ENCODE data around the gene MAP4K5. TPM values are rescaled to one million over a fixed set of nuclear protein-coding genes. Genes with fewer than 3 reads are reported as not detected.
"Not testable (repeated sequence)": the region's sequence is repeated elsewhere in the genome, so short reads cannot be mapped to it uniquely, and the experiment has no call there.

MAP4K5 gene
- polyA plus RNA-seq, 3 donors, result 5.0 to 9.1 (median 7.7) TPM

DNA sequence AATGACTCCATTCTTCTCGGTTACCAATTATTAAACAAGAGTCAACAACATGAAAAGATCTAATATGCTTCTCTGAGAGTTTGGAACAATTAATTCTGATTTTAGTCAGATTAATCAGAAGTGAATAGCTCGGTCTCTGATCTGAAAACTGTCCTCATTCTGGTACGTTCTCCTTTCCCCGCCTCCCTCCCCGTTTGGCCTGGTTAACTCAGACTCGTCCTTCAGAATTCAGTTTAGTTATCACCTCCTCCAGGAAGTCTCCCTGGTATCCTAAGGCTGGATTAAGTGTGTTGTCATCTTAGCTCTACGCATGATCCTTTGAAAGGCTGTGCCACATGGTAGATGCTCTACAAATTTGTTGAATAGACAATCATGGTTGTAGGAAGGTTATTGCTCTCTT is 22.2 kb downstream of the MAP4K5 start:
- no peak overlapping the region for H3K4me3 Mint-ChIP-seq
- WGBS (ENCODE audit: insufficient coverage), result 100% methylated on average over 1 of the region's 7 CpGs
- Histone ChIP-seq H3K79me2 (ENCODE audit: insufficient read depth, low read length) (peaks cover 62% of the 10 kb centered on the region), H3K27me3 (ENCODE audit: control insufficient read depth in 2 of 2, insufficient read depth in 2 of 2, low read length in 2 of 2) (no peaks in the 10 kb centered on the region), H3K9me3 (replicated peaks in 1 of 2; ENCODE audit: control insufficient read depth in 1 of 2, insufficient read depth in 1 of 2, low read length in 2 of 2) (no peaks in the 10 kb centered on the region), H4K20me1 (ENCODE audit: insufficient read depth, low read length) (peaks cover 8% of the 10 kb centered on the region), H3K4me2 (replicated peaks; ENCODE audit: extremely low read depth, low read length, poor library complexity, severe bottlenecking) (no peak overlapping the region), H3K9ac (ENCODE audit: insufficient read depth, low read length, poor library complexity, severe bottlenecking) (no peak overlapping the region), H3K4me3 (replicated peaks in 1 of 3; ENCODE audit: low read depth in 2 of 3, low read length in 3 of 3) (no peak overlapping the region), H2AFZ (ENCODE audit: insufficient read depth, low read depth, low read length, poor library complexity, severe bottlenecking) (no peak overlapping the region), H3K4me1 (ENCODE audit: control insufficient read depth in 1 of 2, insufficient read depth in 2 of 2, low read length in 2 of 2) (no peaks in the 10 kb centered on the region), H3K27ac (ENCODE audit: low read depth in 1 of 2, low read length in 2 of 2) (no peak overlapping the region), H3K36me3 (replicated peaks in 1 of 2; ENCODE audit: control insufficient read depth in 1 of 2, insufficient read depth in 2 of 2, low read length in 2 of 2) (no peaks in the 10 kb centered on the region)
- H3K36me3 Mint-ChIP-seq, result peaks cover 3 to 6% of the 10 kb centered on the region in 2 donors
- H3K4me1 Mint-ChIP-seq, result no peaks in the 10 kb centered on the region
- TF ChIP-seq, protein P1, sequence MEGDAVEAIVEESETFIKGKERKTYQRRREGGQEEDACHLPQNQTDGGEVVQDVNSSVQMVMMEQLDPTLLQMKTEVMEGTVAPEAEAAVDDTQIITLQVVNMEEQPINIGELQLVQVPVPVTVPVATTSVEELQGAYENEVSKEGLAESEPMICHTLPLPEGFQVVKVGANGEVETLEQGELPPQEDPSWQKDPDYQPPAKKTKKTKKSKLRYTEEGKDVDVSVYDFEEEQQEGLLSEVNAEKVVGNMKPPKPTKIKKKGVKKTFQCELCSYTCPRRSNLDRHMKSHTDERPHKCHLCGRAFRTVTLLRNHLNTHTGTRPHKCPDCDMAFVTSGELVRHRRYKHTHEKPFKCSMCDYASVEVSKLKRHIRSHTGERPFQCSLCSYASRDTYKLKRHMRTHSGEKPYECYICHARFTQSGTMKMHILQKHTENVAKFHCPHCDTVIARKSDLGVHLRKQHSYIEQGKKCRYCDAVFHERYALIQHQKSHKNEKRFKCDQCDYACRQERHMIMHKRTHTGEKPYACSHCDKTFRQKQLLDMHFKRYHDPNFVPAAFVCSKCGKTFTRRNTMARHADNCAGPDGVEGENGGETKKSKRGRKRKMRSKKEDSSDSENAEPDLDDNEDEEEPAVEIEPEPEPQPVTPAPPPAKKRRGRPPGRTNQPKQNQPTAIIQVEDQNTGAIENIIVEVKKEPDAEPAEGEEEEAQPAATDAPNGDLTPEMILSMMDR (IDR thresholded peaks at IDR 0.05), result no peak
- no peak for DNase-seq
- intact Hi-C loops (cut with micrococcal nuclease), result no loop called here
- H3K9me3 Mint-ChIP-seq, result peaks cover 0 to 3% (median 0%) of the 10 kb centered on the region in 7 donors
- no peak overlapping the region for H3K27ac Mint-ChIP-seq
- H3K27me3 Mint-ChIP-seq (ENCODE audit: low read depth in 3 of 3), result peaks cover 0 to 2% (median 0%) of the 10 kb centered on the region in 3 donors

DNA sequence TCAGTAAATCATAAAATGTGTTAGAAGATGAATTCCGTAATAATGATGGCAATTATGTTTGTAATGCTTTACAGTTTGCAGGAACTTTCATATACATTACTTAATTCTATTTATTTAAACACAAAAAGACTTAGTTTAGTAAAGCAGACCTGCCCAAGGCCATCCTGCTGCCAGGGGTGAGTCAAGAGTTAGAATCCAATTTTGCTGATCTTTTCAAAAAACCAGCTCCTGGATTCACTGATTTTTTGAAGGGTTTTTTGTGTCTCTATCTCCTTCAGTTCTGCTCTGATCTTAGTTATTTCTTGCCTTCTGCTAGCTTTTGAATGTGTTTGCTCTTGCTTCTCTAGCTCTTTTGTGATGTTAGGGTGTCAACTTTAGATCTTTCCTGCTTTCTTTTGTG is 25.3 kb downstream of the MAP4K5 start:
- H3K9me3 Mint-ChIP-seq; H3K27ac ChIP-seq (ENCODE audit: low read depth in 1 of 2, low read length in 2 of 2); DNase-seq; H3K9me3 ChIP-seq (replicated peaks in 1 of 2; ENCODE audit: control insufficient read depth in 1 of 2, insufficient read depth in 1 of 2, low read length in 2 of 2); H2AFZ ChIP-seq (ENCODE audit: insufficient read depth, low read depth, low read length, poor library complexity, severe bottlenecking); H3K4me1 Mint-ChIP-seq; H3K27me3 ChIP-seq (ENCODE audit: control insufficient read depth in 2 of 2, insufficient read depth in 2 of 2, low read length in 2 of 2); H3K4me2 ChIP-seq (replicated peaks; ENCODE audit: extremely low read depth, low read length, poor library complexity, severe bottlenecking); H3K4me3 ChIP-seq (replicated peaks in 1 of 3; ENCODE audit: low read depth in 2 of 3, low read length in 3 of 3); H3K9ac ChIP-seq (ENCODE audit: insufficient read depth, low read length, poor library complexity, severe bottlenecking); H3K4me3 Mint-ChIP-seq; H4K20me1 ChIP-seq (ENCODE audit: insufficient read depth, low read length); H3K27me3 Mint-ChIP-seq (ENCODE audit: low read depth in 3 of 3); intact Hi-C loops (cut with micrococcal nuclease); H3K4me1 ChIP-seq (ENCODE audit: control insufficient read depth in 1 of 2, insufficient read depth in 2 of 2, low read length in 2 of 2): not testable (repeated sequence)
- H3K36me3 ChIP-seq (replicated peaks in 1 of 2; ENCODE audit: control insufficient read depth in 1 of 2, insufficient read depth in 2 of 2, low read length in 2 of 2), result peaks cover 8 to 25% of the 10 kb centered on the region in 2 donors
- H3K27ac Mint-ChIP-seq, result peak overlapping the region in 1 of 7 donors; percentile 3
- no CpG with 5 or more reads among the region's 1 CpG for WGBS (ENCODE audit: insufficient coverage)
- H3K79me2 ChIP-seq (ENCODE audit: insufficient read depth, low read length), result peaks cover 33% of the 10 kb centered on the region
- peaks cover 19 to 21% of the 10 kb centered on the region in 2 donors for H3K36me3 Mint-ChIP-seq

Data from CD14-positive monocyte (primary cell).